Pancreas (tissue), 10 donors: Measurements from ENCODE around the gene RSPH3. TPM values are rescaled to one million over a fixed set of nuclear protein-coding genes. Genes with fewer than 3 reads are reported as not detected.

Experiments
- ATAC-seq, 4 donors: fragments of 200-7000 bp; cut with Tn5 transposase; one replicate each; pipeline versions ENCODE4 v1.8.0 to v1.9.1; 2020; ENCODE audit warnings: mild to moderate bottlenecking in 4 of 4, moderate library complexity in 4 of 4
- DNase-seq, 6 donors: peaks; one replicate each; pipeline ENCODE4 v3.0.0-alpha.2; 2020
- FAIRE-seq: peaks from 2 replicates; lab custom pipeline; 2012; peaks lifted over from hg19 to GRCh38; lab: Jason Lieb, UNC
- H3K27ac ChIP-seq, 4 donors: fragments of 200-600 bp; sonication (generic); 1 replicate in 3 of 4; 2 replicates in 1 of 4; pipeline versions ENCODE4 v1.5.0 to v1.8.0; 2020
- H3K27me3 ChIP-seq, 4 donors: fragments of 200-600 bp; one replicate each; pipeline ENCODE4 v1.8.0; 2021
- H3K36me3 ChIP-seq, 3 donors: fragments of 200-600 bp; sonication (generic) in 1 of 3; one replicate each; pipeline versions ENCODE4 v1.5.0 to v1.8.0; 2020 to 2021
- H3K4me1 ChIP-seq, 3 donors: fragments of 200-600 bp; one replicate each; pipeline ENCODE4 v1.8.0; 2021
- H3K4me3 ChIP-seq, 4 donors: fragments of 200-600 bp; sonication (generic) in 2 of 4; one replicate each; pipeline versions ENCODE4 v1.5.0 to v1.8.0; 2020 to 2021
- H3K9me3 ChIP-seq, 4 donors: fragments of 200-600 bp; one replicate each; pipeline ENCODE4 v1.8.0; 2021
- WGBS, 2 donors: extraction: QIAGEN DNeasy Blood & Tissue Kit; methylation state at CpG; one replicate each; pipeline ENCODE4 v1.1.7; 2013; 5-methylcytosine and 5-hydroxymethylcytosine counted together
- intact Hi-C, 3 donors: fragments of 100-400 bp; cut with DNase I; formaldehyde crosslinking; loops; one replicate each; pipeline versions ENCODE4 v1.11.1 to v1.14.2; 2022
- polyA plus RNA-seq, 2 donors: library from polyadenylated mRNA; stranded (reverse); fragments of 200-250 nt; gene quantifications; one replicate each; pipeline ENCODE4 v1.2.3, GENCODE V29; 2013
- total RNA-seq, 6 donors: library from RNA; stranded (reverse); fragmentation: NEBNext Ultra II Directional in 4 of 6; extraction: Animal tissue kit (Norgen Biotek cat#: 25700) in 4 of 6; gene quantifications; one replicate each; pipeline versions ENCODE4 v1.2.1 to v1.2.4, GENCODE V29; 2021 to 2023
- TF ChIP-seq, protein P1 (sequence below), 4 donors: fragments of 200-600 bp; sonication (generic) in 3 of 4; IDR thresholded peaks; one replicate each; pipeline versions ENCODE4 v1.5.0 to v1.8.0; 2021; ENCODE audit warnings: antibody characterized with exemption in 4 of 4
- donor health status: healthy with polysubstance abuse.
- donor health status: DM: no; HTN: no; CAD: no; lungs with moderate emphysema.
- donor health status: DM: no; HTN: no; CAD: no.
- donor health status: control.
- donor health status: control.
- donor health status: Bipolar disorder and iron deficiency.
- donor health status: DM: yes; HTN: yes; CAD: no.
- donor health status: DM: no; HTN: no; CAD: no.
- donor health status: DM: no; HTN: no; CAD: no.
- donor health status: DM: yes; HTN: yes; CAD: no.

The RSPH3 gene
- total and polyA plus RNA-seq, 8 donors, result 2.1 to 8.8 (median 4.7) TPM

GRCh38 chr6:159023893-159024292 lies 23.9 kb upstream of the RSPH3 start:
- H3K9me3 ChIP-seq, result no peaks in the 10 kb centered on the region
- H3K4me3 ChIP-seq, result no peak overlapping the region
- no peak for DNase-seq
- H3K27me3 ChIP-seq, result no peaks in the 10 kb centered on the region
- H3K36me3 ChIP-seq, result no peaks in the 10 kb centered on the region
- intact Hi-C loops, result no loop called here
- 91 to 92% methylated on average over 4 of the region's 4 CpGs for WGBS, 2 donors
- TF ChIP-seq, protein P1, sequence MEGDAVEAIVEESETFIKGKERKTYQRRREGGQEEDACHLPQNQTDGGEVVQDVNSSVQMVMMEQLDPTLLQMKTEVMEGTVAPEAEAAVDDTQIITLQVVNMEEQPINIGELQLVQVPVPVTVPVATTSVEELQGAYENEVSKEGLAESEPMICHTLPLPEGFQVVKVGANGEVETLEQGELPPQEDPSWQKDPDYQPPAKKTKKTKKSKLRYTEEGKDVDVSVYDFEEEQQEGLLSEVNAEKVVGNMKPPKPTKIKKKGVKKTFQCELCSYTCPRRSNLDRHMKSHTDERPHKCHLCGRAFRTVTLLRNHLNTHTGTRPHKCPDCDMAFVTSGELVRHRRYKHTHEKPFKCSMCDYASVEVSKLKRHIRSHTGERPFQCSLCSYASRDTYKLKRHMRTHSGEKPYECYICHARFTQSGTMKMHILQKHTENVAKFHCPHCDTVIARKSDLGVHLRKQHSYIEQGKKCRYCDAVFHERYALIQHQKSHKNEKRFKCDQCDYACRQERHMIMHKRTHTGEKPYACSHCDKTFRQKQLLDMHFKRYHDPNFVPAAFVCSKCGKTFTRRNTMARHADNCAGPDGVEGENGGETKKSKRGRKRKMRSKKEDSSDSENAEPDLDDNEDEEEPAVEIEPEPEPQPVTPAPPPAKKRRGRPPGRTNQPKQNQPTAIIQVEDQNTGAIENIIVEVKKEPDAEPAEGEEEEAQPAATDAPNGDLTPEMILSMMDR (IDR thresholded peaks at IDR 0.05), result no peak
- no peaks in the 10 kb centered on the region for H3K4me1 ChIP-seq
- no peak for ATAC-seq
- no peak for FAIRE-seq
- no peak overlapping the region for H3K27ac ChIP-seq

DNA sequence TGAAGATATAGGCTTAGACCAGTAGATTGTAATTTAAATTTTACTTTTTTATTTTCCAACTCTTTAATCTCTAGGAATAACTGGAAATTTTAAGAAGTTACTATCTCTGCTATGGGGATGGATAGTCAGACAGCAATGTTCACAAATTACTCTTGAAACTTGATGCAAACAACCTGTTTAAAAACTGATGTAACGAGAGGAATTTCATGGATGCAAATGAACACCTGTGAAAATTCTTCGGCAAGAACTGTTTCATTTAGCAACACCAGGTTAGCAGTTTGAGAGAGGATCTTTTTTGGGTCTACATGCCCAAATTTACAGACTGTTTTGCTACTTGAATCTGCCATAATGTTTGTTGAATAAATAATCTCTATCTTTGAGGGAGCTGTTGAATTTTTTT lies 20.0 kb upstream of the RSPH3 start:
- no peak for DNase-seq
- FAIRE-seq, result no peak
- TF ChIP-seq, protein P1 (IDR thresholded peaks at IDR 0.05), result no peak
- no peak for ATAC-seq
- Histone ChIP-seq H3K4me3 (no peak overlapping the region), H3K9me3 (no peaks in the 10 kb centered on the region), H3K27ac (no peak overlapping the region), H3K4me1 (no peaks in the 10 kb centered on the region), H3K27me3 (no peaks in the 10 kb centered on the region), H3K36me3 (no peaks in the 10 kb centered on the region)
- intact Hi-C loops, result no loop called here
- WGBS, 2 donors, result 93 to 97% methylated on average over 2 of the region's 2 CpGs

- Histone ChIP-seq H3K27me3 (no peaks in the 10 kb centered on the region), H3K4me3 (no peak overlapping the region), H3K4me1 (no peaks in the 10 kb centered on the region), H3K9me3 (no peaks in the 10 kb centered on the region), H3K27ac (no peak overlapping the region), H3K36me3 (no peaks in the 10 kb centered on the region)
- FAIRE-seq, result no peak
- TF ChIP-seq, protein P1 (IDR thresholded peaks at IDR 0.05), result no peak
- no peak for DNase-seq
- intact Hi-C loops, result no loop called here
- no peak for ATAC-seq
- 89% methylated on average over 3 of the region's 3 CpGs for WGBS, 2 donors
Observed at GRCh38 chr6:159017757-159018559, 18.0 kb upstream of the RSPH3 start.

GRCh38 chr6:159014406-159014805 lies 14.4 kb upstream of the RSPH3 start:
- ATAC-seq (no peak), DNase-seq (no peak), FAIRE-seq (no peak)
- H3K36me3 ChIP-seq, result no peaks in the 10 kb centered on the region
- no peak overlapping the region for H3K4me3 ChIP-seq
- no peak overlapping the region for H3K27ac ChIP-seq
- H3K27me3 ChIP-seq, result no peaks in the 10 kb centered on the region
- intact Hi-C loops, result no loop called here
- H3K4me1 ChIP-seq, result no peaks in the 10 kb centered on the region
- TF ChIP-seq, protein P1 (IDR thresholded peaks at IDR 0.05), result no peak
- H3K9me3 ChIP-seq, result no peaks in the 10 kb centered on the region

- no peak for ATAC-seq
- WGBS, 2 donors, result 70 to 73% methylated on average over 5 of the region's 5 CpGs
Observed at GRCh38 chr6:159013229-159013628, 13.2 kb upstream of the RSPH3 start.

More at GRCh38 chr6:159013229-159013628, 13.2 kb upstream of the RSPH3 start:
- no peaks in the 10 kb centered on the region for H3K4me1 ChIP-seq
- H3K27ac ChIP-seq, result no peak overlapping the region
- TF ChIP-seq, protein P1 (IDR thresholded peaks at IDR 0.05), result no peak
- no peaks in the 10 kb centered on the region for H3K27me3 ChIP-seq
- intact Hi-C loops, result no loop called here
- H3K4me3 ChIP-seq, result no peak overlapping the region
- H3K9me3 ChIP-seq, result no peaks in the 10 kb centered on the region
- DNase-seq, result no peak
- no peaks in the 10 kb centered on the region for H3K36me3 ChIP-seq
- FAIRE-seq, result no peak
